Measurements from ENCODE around the gene ACSM2A.

GRCh38 chr16:20510323-20510722, 59.0 kb downstream of the ACSM2A start:
- TF ChIP-seq CTCF (IDR thresholded peaks at IDR 0.05) (no peak), POLR2A (IDR thresholded peaks at IDR 0.05) (no peak), POLR2AphosphoS5 (IDR thresholded peaks at IDR 0.05) (no peak), EP300 (IDR thresholded peaks at IDR 0.05; ENCODE audit: low read depth) (no peak)
